HG03066 (cell line): Measurements from ENCODE around the gene RRAS.

Source experiments
- ATAC-seq: cut with Tn5 transposase; IDR thresholded peaks from one replicate; pipeline ENCODE4 v1.9.1; 2021; ENCODE audit warnings: low read depth; ENCODE audit not compliant: unreplicated experiment

Gene RRAS

GRCh38 chr19:49596954-49597702 is 42.8 kb downstream of the RRAS start:
- no peak for ATAC-seq

GRCh38 chr19:49596407-49596806 is 43.5 kb downstream of the RRAS start:
- ATAC-seq = no peak

GRCh38 chr19:49595819-49596404 is 44.0 kb downstream of the RRAS start:
- no peak for ATAC-seq

- ATAC-seq = no peak
Observed at GRCh38 chr19:49594993-49595818, 44.7 kb downstream of the RRAS start.

GRCh38 chr19:49594157-49594992 is 45.6 kb downstream of the RRAS start:
- no peak for ATAC-seq

- ATAC-seq = peak; percentile 48
Observed at GRCh38 chr19:49593233-49594113, 46.5 kb downstream of the RRAS start.

- no peak for ATAC-seq
Observed at GRCh38 chr19:49592486-49593232, 47.3 kb downstream of the RRAS start.

GRCh38 chr19:49591731-49592485 is 48.0 kb downstream of the RRAS start:
- ATAC-seq = no peak

GRCh38 chr19:49590971-49591730 is 48.8 kb downstream of the RRAS start, which contains the start of gene PRR12:
PRR12 (plus strand) TSS chr19:49591182; CDS start chr19:49591655, 473 bp downstream.
- ATAC-seq = no peak

GRCh38 chr19:49590071-49590970 is 49.6 kb downstream of the RRAS start:
- ATAC-seq = peak; percentile 63

- no peak for ATAC-seq
Observed at GRCh38 chr19:49589502-49589905, 50.4 kb downstream of the RRAS start.

- no peak for ATAC-seq
Observed at GRCh38 chr19:49588365-49589122, 51.4 kb downstream of the RRAS start.

GRCh38 chr19:49587227-49587626 is 52.7 kb downstream of the RRAS start:
- ATAC-seq = no peak
